Mesenchymal stem cell (in vitro differentiated cells and primary cell): ENCODE data around the gene FGF4.
A peak's percentile ranks its signal among the peaks of the same experiment; 100 is the strongest.

ENCODE experiments used
- DNase-seq: peaks from one replicate; pipeline ENCODE4 v3.0.0-alpha.2; 2013
- H2AFZ ChIP-seq: one replicate; pipeline ENCODE4 v1.6.1; 2013; ENCODE audit warnings: low read depth, mild to moderate bottlenecking, control low read depth, inconsistent platforms, low read length, moderate library complexity
- H2AK5ac ChIP-seq: 2 replicates; pipeline ENCODE4 v1.6.1; 2013; ENCODE audit warnings: low read length, moderate library complexity, mild to moderate bottlenecking, inconsistent platforms; ENCODE audit not compliant: severe bottlenecking
- H2BK120ac ChIP-seq: one replicate; pipeline ENCODE4 v1.6.1; 2013; ENCODE audit warnings: low read depth, mild to moderate bottlenecking, inconsistent platforms, low read length, moderate library complexity
- H2BK12ac ChIP-seq, 2 experiments: one replicate each; pipeline ENCODE4 v1.6.1; 2013; ENCODE audit warnings: inconsistent platforms in 2 of 2, low read length in 2 of 2, mild to moderate bottlenecking in 2 of 2, moderate library complexity in 2 of 2, control low read depth in 1 of 2
- H2BK15ac ChIP-seq: one replicate; pipeline ENCODE4 v1.6.1; 2013; ENCODE audit warnings: mild to moderate bottlenecking, low read depth, inconsistent platforms; ENCODE audit not compliant: poor library complexity, severe bottlenecking
- H2BK5ac ChIP-seq: 2 replicates; pipeline ENCODE4 v1.6.1; 2013; ENCODE audit warnings: low read depth, mild to moderate bottlenecking, low read length, control low read depth, inconsistent platforms; ENCODE audit not compliant: poor library complexity, severe bottlenecking
- H3K14ac ChIP-seq, 2 experiments: one replicate each; pipeline ENCODE4 v1.6.1; 2013; ENCODE audit warnings: inconsistent platforms in 2 of 2, low read length in 2 of 2, control low read depth in 1 of 2, mild to moderate bottlenecking in 1 of 2, moderate library complexity in 1 of 2
- H3K18ac ChIP-seq, 2 experiments: one replicate each; pipeline ENCODE4 v1.6.1; 2013; ENCODE audit warnings: inconsistent platforms in 2 of 2, low read length in 2 of 2, control low read depth in 1 of 2, low read depth in 1 of 2, mild to moderate bottlenecking in 1 of 2
- H3K23ac ChIP-seq, 2 experiments: one replicate each; pipeline ENCODE4 v1.6.1; 2013; ENCODE audit warnings: inconsistent platforms in 2 of 2, low read length in 2 of 2, mild to moderate bottlenecking in 2 of 2, moderate library complexity in 2 of 2, control low read depth in 1 of 2
- H3K27ac ChIP-seq: 2 replicates; pipeline ENCODE4 v1.5.1; 2013; ENCODE audit warnings: mild to moderate bottlenecking, moderate library complexity, low read length, control low read depth, inconsistent platforms; ENCODE audit not compliant: poor library complexity, severe bottlenecking
- H3K27me3 ChIP-seq, 2 experiments: 2 replicates each; pipeline versions ENCODE4 v1.6.1 to v1.7.0; 2013; ENCODE audit warnings: low read length in 2 of 2, mild to moderate bottlenecking in 2 of 2, moderate library complexity in 2 of 2, control low read depth in 1 of 2, inconsistent platforms in 1 of 2; ENCODE audit not compliant: control insufficient read depth in 1 of 2, insufficient read depth in 1 of 2
- H3K36me3 ChIP-seq, 2 experiments: 2 replicates each; pipeline versions ENCODE4 v1.6.1 to v1.7.0; 2013; ENCODE audit warnings: low read length in 2 of 2, control low read depth in 1 of 2, inconsistent platforms in 1 of 2, low read depth in 1 of 2, mild to moderate bottlenecking in 1 of 2; ENCODE audit not compliant: insufficient read depth in 2 of 2, control insufficient read depth in 1 of 2
- H3K4ac ChIP-seq, 2 experiments: one replicate each; pipeline ENCODE4 v1.6.1; 2013; ENCODE audit warnings: inconsistent platforms in 2 of 2, low read length in 2 of 2, mild to moderate bottlenecking in 2 of 2, moderate library complexity in 2 of 2, control low read depth in 1 of 2, low read depth in 1 of 2
- H3K4me1 ChIP-seq: 2 replicates; pipeline ENCODE4 v1.6.1; 2013; ENCODE audit warnings: low read depth, low read length, control low read depth; ENCODE audit not compliant: control insufficient read depth, insufficient read depth
- H3K4me2 ChIP-seq: 2 replicates; pipeline ENCODE4 v1.6.1; 2013; ENCODE audit warnings: low read length, mild to moderate bottlenecking, inconsistent platforms; ENCODE audit not compliant: poor library complexity, severe bottlenecking
- H3K4me3 ChIP-seq, 2 experiments: 2 replicates each; pipeline versions ENCODE4 v1.5.1 to v1.7.0; 2013; ENCODE audit warnings: low read length in 2 of 2, mild to moderate bottlenecking in 2 of 2, control low read depth in 1 of 2, low read depth in 1 of 2; ENCODE audit not compliant: insufficient read depth in 1 of 2
- H3K79me1 ChIP-seq: replicated peaks from 2 replicates; pipeline ENCODE4 v1.6.1; 2013; ENCODE audit warnings: mild to moderate bottlenecking, control low read depth, low read length, inconsistent platforms; ENCODE audit not compliant: poor library complexity, severe bottlenecking
- H3K9ac ChIP-seq: 2 replicates; pipeline ENCODE4 v1.7.0; 2013; ENCODE audit warnings: mild to moderate bottlenecking, low read length, moderate library complexity
- H3K9me3 ChIP-seq: 2 replicates; pipeline ENCODE4 v1.7.0; 2013; ENCODE audit warnings: mild to moderate bottlenecking, low read length; ENCODE audit not compliant: control insufficient read depth
- H4K8ac ChIP-seq: one replicate; pipeline ENCODE4 v1.6.1; 2013; ENCODE audit warnings: inconsistent platforms, mild to moderate bottlenecking, low read length, moderate library complexity
- H4K91ac ChIP-seq: one replicate; pipeline ENCODE4 v1.6.1; 2013; ENCODE audit warnings: mild to moderate bottlenecking, low read length, inconsistent platforms
- WGBS: methylation state at CpG from one replicate; pipeline ENCODE4 v1.1.7; 2013; ENCODE audit warnings: mixed read lengths; 5-methylcytosine and 5-hydroxymethylcytosine counted together

FGF4 gene

DNA sequence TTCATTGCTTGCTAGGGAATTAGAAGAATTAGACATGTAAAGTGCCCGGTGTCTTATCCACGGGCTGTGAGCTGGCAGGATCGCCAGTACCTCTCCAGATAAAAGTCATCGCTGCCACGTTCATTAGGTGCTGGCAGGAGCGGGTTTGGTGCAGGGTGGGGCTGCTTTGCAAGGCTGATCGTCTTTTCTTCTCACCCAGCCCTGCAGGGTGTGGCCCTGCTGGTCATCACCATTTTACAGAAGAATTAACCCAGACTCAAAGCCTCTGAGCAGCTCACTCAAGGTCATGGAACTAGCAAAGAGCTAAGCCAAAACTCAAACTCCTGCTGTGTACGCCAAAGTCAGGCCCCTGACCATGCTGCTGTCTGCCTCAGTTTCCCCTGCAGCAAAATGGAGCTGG lies 6.1 kb upstream of the FGF4 start:
- Histone ChIP-seq H3K4me3 (no peak overlapping the region), H3K4me1 (no peaks in the 10 kb centered on the region), H3K14ac (no peak overlapping the region), H3K27ac (no peak overlapping the region), H3K79me1 (no peaks in the 10 kb centered on the region), H3K23ac (no peak overlapping the region), H2BK120ac (no peak overlapping the region), H2BK12ac (no peak overlapping the region), H2AFZ (no peak overlapping the region), H3K36me3 (no peaks in the 10 kb centered on the region), H3K27me3 (peaks cover 30 to 67% of the 10 kb centered on the region in 2 experiments), H4K91ac (no peak overlapping the region), H4K8ac (no peak overlapping the region), H3K9ac (no peak overlapping the region), H2BK5ac (no peak overlapping the region), H2AK5ac (no peak overlapping the region), H2BK15ac (no peak overlapping the region), H3K18ac (no peak overlapping the region), H3K9me3 (no peaks in the 10 kb centered on the region), H3K4ac (no peak overlapping the region), H3K4me2 (no peak overlapping the region)
- DNase-seq = no peak
- WGBS = 69% methylated on average over 8 of the region's 8 CpGs

DNA sequence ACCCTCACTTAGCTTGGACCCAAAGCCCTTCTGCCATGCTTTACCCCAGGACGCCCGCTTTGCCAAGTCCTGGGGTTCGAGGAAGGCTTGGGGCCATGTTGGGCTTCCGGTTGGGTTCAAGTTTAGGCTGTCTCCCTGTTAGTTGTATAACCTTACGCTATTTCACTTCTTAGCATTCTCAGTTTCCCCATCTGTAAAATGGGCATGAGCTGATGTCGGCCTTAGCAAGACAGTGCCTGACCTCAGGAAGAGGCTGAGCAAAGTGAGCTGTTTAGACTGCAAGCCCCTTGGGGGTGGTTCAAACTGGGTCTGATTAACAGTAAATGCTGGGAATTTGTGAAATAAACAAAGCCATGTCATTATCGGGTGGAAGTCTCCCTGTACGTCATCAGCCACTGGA lies 3.2 kb upstream of the FGF4 start:
- Histone ChIP-seq H3K9ac (no peak overlapping the region), H2BK120ac (no peak overlapping the region), H3K36me3 (peaks cover 0 to 3% of the 10 kb centered on the region in 2 experiments), H2AFZ (no peak overlapping the region), H4K8ac (no peak overlapping the region), H3K14ac (no peak overlapping the region), H3K27me3 (peaks cover 48 to 78% of the 10 kb centered on the region in 2 experiments), H2BK12ac (no peak overlapping the region), H3K9me3 (no peaks in the 10 kb centered on the region), H2BK15ac (no peak overlapping the region), H2AK5ac (no peak overlapping the region), H2BK5ac (no peak overlapping the region), H3K79me1 (no peaks in the 10 kb centered on the region), H3K4me3 (no peak overlapping the region), H4K91ac (no peak overlapping the region), H3K4me1 (peaks cover 10% of the 10 kb centered on the region), H3K18ac (no peak overlapping the region), H3K27ac (no peak overlapping the region), H3K4ac (no peak overlapping the region), H3K23ac (no peak overlapping the region), H3K4me2 (no peak overlapping the region)
- no peak for DNase-seq
- 93% methylated on average over 7 of the region's 8 CpGs for WGBS

DNA sequence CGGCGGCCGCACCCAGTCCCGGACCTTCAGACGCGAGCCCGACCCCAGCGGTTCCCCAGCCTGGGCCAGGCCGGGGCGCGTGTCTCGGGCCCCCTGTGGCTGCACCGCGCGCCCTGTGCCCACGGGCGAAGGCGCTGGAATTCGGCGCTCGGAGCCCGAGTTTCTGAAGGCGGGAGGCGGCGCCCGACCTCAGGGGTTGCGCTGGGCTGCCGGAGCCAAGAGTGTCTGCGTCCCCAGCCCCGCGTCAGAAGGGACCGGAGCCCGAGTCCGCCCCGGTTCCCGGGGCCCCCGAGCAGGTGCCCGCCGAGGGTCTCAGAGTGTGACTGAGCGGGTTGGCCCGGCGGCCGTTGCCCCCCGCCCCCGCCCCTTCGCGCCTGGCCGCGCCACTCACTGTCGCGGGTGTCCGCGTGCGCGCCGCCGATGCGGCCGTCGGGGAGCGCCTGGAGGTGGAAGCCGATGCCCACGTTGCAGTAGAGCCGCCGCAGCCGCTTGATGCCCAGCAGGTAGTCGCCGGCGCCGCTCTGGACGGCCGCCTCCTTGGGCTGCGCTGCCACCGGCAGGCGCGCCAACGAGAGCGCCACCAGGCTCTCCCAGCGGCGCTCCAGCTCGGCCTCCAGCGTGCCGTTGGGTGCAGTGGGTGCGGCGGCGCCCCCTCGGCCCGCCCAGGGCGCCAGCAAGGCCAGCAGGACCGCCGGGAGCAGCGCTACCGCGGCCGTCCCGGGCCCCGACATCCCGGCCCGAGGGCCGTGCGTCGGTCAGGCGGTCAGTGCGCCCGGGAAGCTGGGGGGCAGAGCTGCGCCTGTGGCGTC lies 583 bp downstream of the FGF4 start:
- Histone ChIP-seq H3K79me1 (no peaks in the 10 kb centered on the region), H3K36me3 (peaks cover 0 to 3% of the 10 kb centered on the region in 2 experiments), H2BK120ac (no peak overlapping the region), H3K4ac (no peak overlapping the region), H3K18ac (no peak overlapping the region), H3K4me2 (peak overlapping the region; percentile 28), H2BK15ac (no peak overlapping the region), H3K27ac (no peak overlapping the region), H2BK5ac (no peak overlapping the region), H4K91ac (no peak overlapping the region), H2AFZ (no peak overlapping the region), H3K4me1 (peaks cover 10% of the 10 kb centered on the region), H2AK5ac (no peak overlapping the region), H3K9me3 (peaks cover 3% of the 10 kb centered on the region), H3K23ac (no peak overlapping the region), H4K8ac (no peak overlapping the region), H3K27me3 (peaks cover 71 to 82% of the 10 kb centered on the region in 2 experiments), H3K9ac (no peak overlapping the region), H3K14ac (no peak overlapping the region), H2BK12ac (no peak overlapping the region), H3K4me3 (no peak overlapping the region)
- no peak for DNase-seq
- whole genome bisulfite sequencing = 3% methylated on average over 42 of the region's 107 CpGs

DNA sequence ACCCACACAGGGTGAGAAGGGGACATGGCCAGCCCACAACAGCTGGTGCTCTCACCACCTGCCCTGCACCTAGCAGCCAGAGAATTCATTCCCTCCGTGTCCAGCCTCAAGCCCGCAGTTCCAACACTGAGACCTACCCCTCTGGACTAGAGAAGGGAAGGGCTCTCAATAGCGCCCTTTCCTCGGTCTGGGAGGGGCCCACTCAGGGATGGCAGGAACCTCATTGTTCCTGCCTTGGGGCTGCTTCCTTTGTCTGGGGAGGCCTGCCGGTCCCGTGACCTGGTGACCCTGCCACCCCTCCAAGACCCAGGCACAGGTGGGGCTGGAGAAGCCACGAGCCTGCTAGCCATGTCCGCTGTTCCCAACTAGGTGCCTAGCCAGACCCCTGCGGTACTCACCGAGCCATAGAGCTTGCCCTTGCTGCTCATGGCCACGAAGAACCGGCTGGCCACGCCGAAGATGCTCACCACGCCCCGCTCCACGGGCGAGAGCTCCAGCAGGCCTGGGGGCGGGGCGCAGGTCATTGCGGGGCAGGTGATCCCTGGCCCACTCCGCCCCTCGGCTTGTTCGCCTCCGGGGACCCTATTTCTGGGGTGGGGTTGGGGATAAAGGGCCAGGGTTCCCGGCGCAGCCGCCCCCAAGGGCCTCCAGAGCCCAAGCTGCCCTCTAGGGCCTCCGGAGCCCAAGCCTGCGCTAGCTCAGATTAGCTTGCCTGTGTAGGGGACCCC lies 1.4 kb downstream of the FGF4 start:
- Histone ChIP-seq H3K4ac (no peak overlapping the region), H2BK120ac (no peak overlapping the region), H4K91ac (no peak overlapping the region), H3K27me3 (peaks cover 78 to 85% of the 10 kb centered on the region in 2 experiments), H3K27ac (no peak overlapping the region), H3K4me2 (no peak overlapping the region), H4K8ac (no peak overlapping the region), H3K36me3 (peaks cover 0 to 3% of the 10 kb centered on the region in 2 experiments), H2BK15ac (no peak overlapping the region), H3K9me3 (peaks cover 3% of the 10 kb centered on the region), H3K4me3 (no peak overlapping the region), H2AK5ac (no peak overlapping the region), H3K4me1 (peaks cover 10% of the 10 kb centered on the region), H3K23ac (no peak overlapping the region), H2BK5ac (no peak overlapping the region), H3K14ac (no peak overlapping the region), H2AFZ (no peak overlapping the region), H3K79me1 (no peaks in the 10 kb centered on the region), H2BK12ac (no peak overlapping the region), H3K18ac (no peak overlapping the region), H3K9ac (no peak overlapping the region)
- no peak for DNase-seq
- 31% methylated on average over 28 of the region's 30 CpGs for WGBS
